Peyer's patch (tissue), 4 donors: ENCODE results near the gene MOB4. TPM values are rescaled to one million over a fixed set of nuclear protein-coding genes. Genes with fewer than 3 reads are reported as not detected.
A peak's percentile ranks its signal among the peaks of the same experiment; 100 is the strongest.

Experiments
- DNase-seq, 3 donors: peaks; one replicate each; pipeline ENCODE4 v3.0.0-alpha.2; 2017 to 2019
- H3K27ac ChIP-seq, 4 donors: fragments of 200-600 bp; sonication (generic); one replicate each; pipeline ENCODE4 v1.5.1; 2016 to 2019
- H3K27me3 ChIP-seq, 2 donors: fragments of 200-600 bp; sonication (generic); one replicate each; pipeline ENCODE4 v1.5.1; 2019
- H3K36me3 ChIP-seq, 3 donors: fragments of 200-600 bp; sonication (generic); one replicate each; pipeline ENCODE4 v1.5.1; 2016 to 2019
- H3K4me1 ChIP-seq, 4 donors: fragments of 200-600 bp; sonication (generic); one replicate each; pipeline ENCODE4 v1.5.1; 2016 to 2019
- H3K4me3 ChIP-seq, 4 donors: fragments of 200-600 bp; sonication (generic); 1 replicate in 3 of 4; 2 replicates in 1 of 4; pipeline ENCODE4 v1.5.1; 2016 to 2019; ENCODE audit warnings: mild to moderate bottlenecking in 1 of 4
- H3K9me3 ChIP-seq, 4 donors: fragments of 200-600 bp; sonication (generic); one replicate each; pipeline ENCODE4 v1.5.1; 2016 to 2019; ENCODE audit warnings: mild to moderate bottlenecking in 1 of 4
- CTCF ChIP-seq, 6 experiments: fragments of 450-650 bp in 4 of 6; fragments of 200-600 bp in 2 of 6; sonication (generic) in 1 of 6; IDR thresholded peaks; one replicate each; pipeline ENCODE4 v1.5.1; 2017 to 2019; ENCODE audit warnings: antibody characterized with exemption in 6 of 6, mild to moderate bottlenecking in 3 of 6, moderate library complexity in 1 of 6
- POLR2A ChIP-seq, 2 donors: fragments of 450-650 bp; IDR thresholded peaks; one replicate each; pipeline ENCODE4 v1.5.1; 2017; ENCODE audit warnings: antibody characterized with exemption in 2 of 2, mild to moderate bottlenecking in 2 of 2, moderate library complexity in 2 of 2
- total RNA-seq, 4 donors: library from RNA; depleted of rRNA; stranded (reverse); fragments of >200 nt; gene quantifications; one replicate each; pipeline ENCODE4 v1.1.0, GENCODE V29; 2016

The MOB4 gene
- total RNA-seq, 4 donors from 2014 or later = 11.0 to 36.3 (median 20.5) TPM

GRCh38 chr2:197498937-197499593, 16.8 kb upstream of the MOB4 start:
- Histone ChIP-seq H3K9me3 (no peaks in the 10 kb centered on the region), H3K4me1 (peaks cover 0 to 42% (median 21%) of the 10 kb centered on the region in 4 donors), H3K27ac (peak overlapping the region; percentile 92 to 95 (median 94)), H3K27me3 (no peaks in the 10 kb centered on the region), H3K36me3 (peaks cover 0 to 34% (median 0%) of the 10 kb centered on the region in 3 donors), H3K4me3 (peak overlapping the region; percentile 75 to 85 (median 80))
- TF ChIP-seq POLR2A (IDR thresholded peaks at IDR 0.05) (peak; percentile 33 to 50), CTCF (IDR thresholded peaks at IDR 0.05) (no peak)
- peak; percentile 77 to 91 (median 83) for DNase-seq

DNA sequence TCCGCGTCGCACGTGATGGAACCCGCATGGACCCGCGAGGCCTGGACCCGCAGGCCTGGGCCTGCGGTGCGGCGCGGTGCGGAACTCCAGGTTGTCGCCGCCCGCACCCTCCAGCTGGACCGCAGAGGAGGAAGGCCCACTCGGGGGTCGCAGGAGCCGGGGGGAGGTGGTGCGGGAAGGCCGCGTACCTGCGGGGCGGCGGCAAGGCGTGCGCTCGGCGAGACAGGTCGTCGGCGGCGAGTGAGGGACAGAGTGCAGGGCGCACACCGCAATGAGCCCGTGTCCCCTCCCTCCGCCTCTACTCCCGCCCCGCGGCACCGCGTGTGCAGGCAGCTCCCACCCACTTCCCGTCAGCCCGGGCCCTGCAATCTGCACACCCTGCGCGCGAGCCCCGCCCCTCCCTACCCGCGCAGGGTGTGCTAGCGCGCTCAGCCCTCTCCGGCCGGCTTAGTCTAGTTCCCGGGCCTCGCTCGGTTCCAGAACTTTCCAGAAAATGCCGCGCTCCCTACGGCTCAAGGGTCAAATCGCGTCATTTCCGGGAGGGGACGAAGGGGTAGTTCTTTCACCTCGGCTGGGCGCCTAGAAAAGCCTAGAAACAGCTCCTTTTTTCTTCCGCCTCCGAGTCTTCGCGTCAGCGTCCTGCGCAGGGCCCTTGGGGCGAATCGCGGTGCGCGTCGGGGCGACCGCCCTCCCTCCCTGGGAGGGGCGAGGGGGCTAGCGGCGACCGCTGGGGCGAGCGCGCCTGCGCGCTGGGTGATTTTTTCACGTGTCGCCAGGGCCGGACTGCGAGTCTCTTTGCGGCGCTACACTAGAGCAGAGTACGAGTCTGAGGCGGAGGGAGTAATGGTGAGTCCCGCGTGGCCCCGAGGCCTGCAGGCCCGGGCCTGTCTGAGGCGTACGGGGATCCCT, 16.0 kb upstream of the MOB4 start, which contains the start of the genes HSPD1 and HSPE1:
Gene HSPD1, minus strand, starts transcription at position 247 of the 909 bp plus-strand sequence. CDS start 992 bp downstream, outside the sequence.
Gene HSPE1, plus strand, starts transcription at position 786 of the 909 bp plus-strand sequence. Its CDS starts 58 bp downstream, at position 844.
- Histone ChIP-seq H3K27ac (peak within 1 kb of the TSS; percentile 92 to 95 (median 94)), H3K9me3 (no peaks in the 10 kb centered on the region), H3K4me3 (peak within 1 kb of the TSS; percentile 75 to 85 (median 80)), H3K4me1 (peaks cover 0 to 42% (median 21%) of the 10 kb centered on the region in 4 donors), H3K27me3 (no peaks in the 10 kb centered on the region), H3K36me3 (peaks cover 0 to 31% (median 0%) of the 10 kb centered on the region in 3 donors)
- DNase-seq = peak; percentile 97 to 99 (median 99)
- peak in 3 of 6 experiments; percentile 34 to 72 (median 60) for TF ChIP-seq CTCF (IDR thresholded peaks at IDR 0.05)
- TF ChIP-seq POLR2A (IDR thresholded peaks at IDR 0.05) = peak; percentile 95 to 99

DNA sequence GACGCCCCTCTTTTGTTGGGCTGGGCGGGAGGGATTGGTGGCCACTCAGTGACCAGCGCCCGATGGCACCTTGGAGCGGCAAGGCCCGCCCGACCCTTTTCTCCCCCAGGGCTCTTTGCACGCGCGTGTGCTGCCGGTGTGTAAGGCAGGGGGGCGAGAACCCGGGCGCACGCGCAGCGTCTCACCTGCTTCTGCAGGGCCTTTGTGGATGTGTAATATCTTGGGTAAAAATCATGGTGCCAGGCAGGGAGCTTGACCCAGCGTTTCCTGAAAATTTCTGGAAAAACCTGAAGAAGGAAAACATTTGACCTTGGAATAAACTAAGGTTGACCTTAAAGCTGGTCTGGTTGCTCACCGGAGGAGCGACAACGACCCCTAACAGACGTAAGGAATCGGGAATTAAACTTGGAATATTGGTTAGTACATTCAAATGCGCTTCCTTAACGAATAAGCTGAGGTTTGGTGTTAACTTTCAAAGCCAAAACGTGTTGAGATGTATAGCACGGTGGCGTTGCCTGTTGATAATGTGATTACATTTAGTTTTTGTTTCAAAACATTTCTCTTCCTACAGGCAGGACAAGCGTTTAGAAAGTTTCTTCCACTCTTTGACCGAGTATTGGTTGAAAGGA, 15.2 kb upstream of the MOB4 start:
- Histone ChIP-seq H3K36me3 (peaks cover 0 to 28% (median 0%) of the 10 kb centered on the region in 3 donors), H3K27me3 (no peaks in the 10 kb centered on the region), H3K9me3 (no peaks in the 10 kb centered on the region), H3K27ac (peak overlapping the region; percentile 92 to 95 (median 94)), H3K4me1 (peaks cover 0 to 41% (median 20%) of the 10 kb centered on the region in 4 donors), H3K4me3 (peak overlapping the region; percentile 75 to 85 (median 80))
- TF ChIP-seq CTCF (IDR thresholded peaks at IDR 0.05) = no peak
- no peak for DNase-seq

DNA sequence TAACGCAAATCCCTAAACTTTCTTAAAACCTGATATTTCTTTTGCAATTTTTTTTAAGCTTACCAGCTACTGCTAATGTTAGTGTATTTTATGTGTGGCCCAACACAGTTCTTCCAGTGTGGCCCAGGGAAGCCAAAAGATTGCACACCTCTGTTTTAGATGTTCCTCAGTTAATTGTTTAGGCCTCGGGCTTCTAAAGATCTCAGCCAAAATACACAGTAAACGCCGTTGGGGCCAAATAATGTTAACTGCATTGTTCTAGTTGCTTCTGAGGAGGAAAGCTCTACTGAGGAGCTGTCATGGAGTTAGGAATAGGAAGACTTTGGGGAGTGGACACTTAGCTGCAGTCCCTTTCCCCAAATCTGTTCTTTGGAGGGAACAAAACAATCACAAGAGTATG, 13.7 kb upstream of the MOB4 start:
- H3K27me3 ChIP-seq = no peaks in the 10 kb centered on the region
- H3K4me3 ChIP-seq = peak overlapping the region in 2 of 4 donors; percentile 75 to 85
- TF ChIP-seq CTCF (IDR thresholded peaks at IDR 0.05) = no peak
- no peak for DNase-seq
- peaks cover 0 to 13% (median 0%) of the 10 kb centered on the region in 3 donors for H3K36me3 ChIP-seq
- peak overlapping the region in 2 of 4 donors; percentile 1 to 44 for H3K27ac ChIP-seq
- peaks cover 0 to 31% (median 15%) of the 10 kb centered on the region in 4 donors for H3K4me1 ChIP-seq
- no peaks in the 10 kb centered on the region for H3K9me3 ChIP-seq

- Histone ChIP-seq H3K4me1 (peaks cover 0 to 26% (median 15%) of the 10 kb centered on the region in 4 donors), H3K27ac (peak overlapping the region in 2 of 4 donors; percentile 1 to 44), H3K36me3 (peaks cover 0 to 13% (median 0%) of the 10 kb centered on the region in 3 donors), H3K27me3 (no peaks in the 10 kb centered on the region), H3K4me3 (peak overlapping the region in 1 of 4 donors; percentile 85), H3K9me3 (no peaks in the 10 kb centered on the region)
- no peak for DNase-seq
- TF ChIP-seq POLR2A (IDR thresholded peaks at IDR 0.05) (no peak), CTCF (IDR thresholded peaks at IDR 0.05) (no peak)
Observed at GRCh38 chr2:197502685-197503084, 13.2 kb upstream of the MOB4 start.
